Lower lobe of right lung (tissue), 2 donors: Measurements from ENCODE around the gene ANAPC13. TPM values are rescaled to one million over a fixed set of nuclear protein-coding genes. Genes with fewer than 3 reads are reported as not detected.

Experiments used
- ATAC-seq, 2 donors: fragments of 200-7000 bp; cut with Tn5 transposase; one replicate each; pipeline ENCODE4 v1.9.1; 2020 to 2022; ENCODE audit warnings: mild to moderate bottlenecking in 2 of 2, moderate library complexity in 2 of 2
- DNase-seq: peaks from one replicate; pipeline ENCODE4 v3.0.0-alpha.2; 2020
- H3K27ac ChIP-seq: fragments of 200-600 bp; one replicate; pipeline ENCODE4 v1.8.0; 2022
- H3K27me3 ChIP-seq: fragments of 200-600 bp; one replicate; pipeline ENCODE4 v1.8.0; 2022; ENCODE audit warnings: low read depth
- H3K36me3 ChIP-seq: fragments of 200-600 bp; one replicate; pipeline ENCODE4 v1.8.0; 2022; ENCODE audit warnings: mild to moderate bottlenecking
- H3K4me1 ChIP-seq: fragments of 200-600 bp; one replicate; pipeline ENCODE4 v1.8.0; 2022
- H3K4me3 ChIP-seq: fragments of 200-600 bp; one replicate; pipeline ENCODE4 v1.8.0; 2022; ENCODE audit warnings: mild to moderate bottlenecking
- H3K9me3 ChIP-seq: fragments of 200-600 bp; one replicate; pipeline ENCODE4 v1.8.0; 2022
- CTCF ChIP-seq: fragments of 200-600 bp; IDR thresholded peaks from one replicate; pipeline ENCODE4 v1.8.0; 2022; ENCODE audit warnings: antibody characterized with exemption, mild to moderate bottlenecking
- intact Hi-C: fragments of 100-400 bp; cut with DNase I; formaldehyde crosslinking; loops from one replicate; pipeline ENCODE4 v1.11.0; 2022
- total RNA-seq: library from RNA; stranded (reverse); fragmentation: NEBNext Ultra II Directional; extraction: Animal tissue kit (Norgen Biotek cat#: 25700); gene quantifications from one replicate; pipeline ENCODE4 v1.2.1, GENCODE V29; 2021
- donor health status: DM: no; HTN: yes; CAD: no; lungs with severe emphysema.

ANAPC13 gene
- total RNA-seq, 1 donor from 2014 or later, result 53.1 TPM

- no peaks in the 10 kb centered on the region for H3K27me3 ChIP-seq
- peaks cover 20% of the 10 kb centered on the region for H3K4me1 ChIP-seq
- no peak overlapping the region for H3K27ac ChIP-seq
- H3K4me3 ChIP-seq, result no peak overlapping the region
- no peak for ATAC-seq
- H3K36me3 ChIP-seq, result no peaks in the 10 kb centered on the region
- DNase-seq, result no peak
- intact Hi-C loops, result no loop called here
- H3K9me3 ChIP-seq, result peaks cover 3% of the 10 kb centered on the region
- no peak for TF ChIP-seq CTCF
Observed at GRCh38 chr3:134445095-134445494, 40.7 kb downstream of the ANAPC13 start.

GRCh38 chr3:134441821-134442220 is 44.0 kb downstream of the ANAPC13 start:
- no peak for TF ChIP-seq CTCF
- no peaks in the 10 kb centered on the region for H3K27me3 ChIP-seq
- no peak overlapping the region for H3K4me3 ChIP-seq
- no peak for ATAC-seq
- H3K27ac ChIP-seq, result no peak overlapping the region
- peaks cover 3% of the 10 kb centered on the region for H3K9me3 ChIP-seq
- no peak for DNase-seq
- H3K36me3 ChIP-seq, result no peaks in the 10 kb centered on the region
- intact Hi-C loops, result no loop called here
- peaks cover 9% of the 10 kb centered on the region for H3K4me1 ChIP-seq

- no peak for TF ChIP-seq CTCF
Observed at GRCh38 chr3:134441321-134441720, 44.5 kb downstream of the ANAPC13 start.

GRCh38 chr3:134437211-134437752 is 48.5 kb downstream of the ANAPC13 start:
- Histone ChIP-seq H3K36me3 (no peaks in the 10 kb centered on the region), H3K27me3 (no peaks in the 10 kb centered on the region), H3K27ac (no peak overlapping the region), H3K4me3 (no peak overlapping the region), H3K9me3 (no peaks in the 10 kb centered on the region), H3K4me1 (no peaks in the 10 kb centered on the region)
- TF ChIP-seq CTCF, result no peak
- intact Hi-C loops, result no loop called here
- DNase-seq, result no peak
- no peak for ATAC-seq

More at GRCh38 chr3:134441321-134441720, 44.5 kb downstream of the ANAPC13 start:
- H3K36me3 ChIP-seq, result no peaks in the 10 kb centered on the region
- no peaks in the 10 kb centered on the region for H3K27me3 ChIP-seq
- peaks cover 4% of the 10 kb centered on the region for H3K4me1 ChIP-seq
- peaks cover 3% of the 10 kb centered on the region for H3K9me3 ChIP-seq
- H3K4me3 ChIP-seq, result no peak overlapping the region
- DNase-seq (no peak), ATAC-seq (no peak)
- intact Hi-C loops, result no loop called here
- no peak overlapping the region for H3K27ac ChIP-seq

- intact Hi-C loops, result no loop called here
- DNase-seq (no peak), ATAC-seq (no peak)
- H3K36me3 ChIP-seq, result no peaks in the 10 kb centered on the region
- H3K9me3 ChIP-seq, result no peaks in the 10 kb centered on the region
- no peak overlapping the region for H3K4me3 ChIP-seq
- no peak overlapping the region for H3K27ac ChIP-seq
- H3K4me1 ChIP-seq, result no peaks in the 10 kb centered on the region
- H3K27me3 ChIP-seq, result no peaks in the 10 kb centered on the region
- no peak for TF ChIP-seq CTCF
Observed at GRCh38 chr3:134432236-134432635, 53.5 kb downstream of the ANAPC13 start.
